Measurements from ENCODE around the gene NUDC.
"Not testable (repeated sequence)": the region's sequence is repeated elsewhere in the genome, so short reads cannot be mapped to it uniquely, and the experiment has no call there.

The NUDC gene

GRCh38 chr1:26989403-26990109, 68.0 kb downstream of the NUDC start:
- not testable (repeated sequence) for DNase-seq (ENCODE audit: low read depth, low spot score)

DNA sequence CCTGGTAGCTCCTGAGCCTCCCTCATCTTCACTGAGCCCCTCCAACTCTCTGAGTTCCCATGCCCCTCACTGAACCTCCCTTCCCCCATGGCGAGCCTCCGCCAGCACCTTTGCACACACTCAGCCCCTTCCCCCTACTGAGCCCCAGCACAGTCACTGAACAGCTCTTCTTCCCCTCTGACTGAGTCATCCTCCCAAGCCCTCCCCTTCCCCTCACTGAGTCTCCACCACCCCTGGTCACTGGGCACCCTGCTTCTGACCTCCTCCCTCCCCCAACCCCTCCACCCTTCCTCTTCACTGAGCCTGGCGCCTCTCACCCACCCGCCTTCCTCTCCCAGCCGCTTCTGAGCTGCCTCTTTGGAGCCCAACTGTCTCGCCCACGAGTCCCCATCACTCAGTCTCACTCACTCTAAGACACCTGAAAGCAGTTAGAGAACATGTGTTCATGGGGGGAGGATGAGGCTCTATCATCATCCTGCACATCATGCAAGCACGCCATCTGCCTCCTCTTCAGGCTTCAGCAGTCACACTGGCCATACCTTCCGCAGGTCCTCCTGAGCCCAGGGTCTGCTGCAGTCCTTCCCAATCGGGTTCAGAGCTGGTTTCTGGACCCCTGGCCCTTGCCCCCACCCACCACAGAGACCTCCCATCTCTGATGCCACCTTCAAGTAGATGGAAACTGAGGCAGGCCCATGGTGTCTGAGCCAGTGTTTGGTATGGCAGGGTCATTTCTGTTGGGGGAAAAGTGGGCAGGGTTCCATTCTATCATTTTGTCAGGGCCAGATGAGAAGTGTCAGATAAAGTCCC, 70.0 kb downstream of the NUDC start:
- no peak for DNase-seq (ENCODE audit: low read depth, low spot score)

GRCh38 chr1:26993237-26994019, 71.9 kb downstream of the NUDC start, which contains the start of gene TRNP1:
TRNP1 (plus strand) TSS chr1:26993692; CDS start chr1:26993787, 95 bp downstream.
- DNase-seq (ENCODE audit: low read depth, low spot score), result no peak

DNA sequence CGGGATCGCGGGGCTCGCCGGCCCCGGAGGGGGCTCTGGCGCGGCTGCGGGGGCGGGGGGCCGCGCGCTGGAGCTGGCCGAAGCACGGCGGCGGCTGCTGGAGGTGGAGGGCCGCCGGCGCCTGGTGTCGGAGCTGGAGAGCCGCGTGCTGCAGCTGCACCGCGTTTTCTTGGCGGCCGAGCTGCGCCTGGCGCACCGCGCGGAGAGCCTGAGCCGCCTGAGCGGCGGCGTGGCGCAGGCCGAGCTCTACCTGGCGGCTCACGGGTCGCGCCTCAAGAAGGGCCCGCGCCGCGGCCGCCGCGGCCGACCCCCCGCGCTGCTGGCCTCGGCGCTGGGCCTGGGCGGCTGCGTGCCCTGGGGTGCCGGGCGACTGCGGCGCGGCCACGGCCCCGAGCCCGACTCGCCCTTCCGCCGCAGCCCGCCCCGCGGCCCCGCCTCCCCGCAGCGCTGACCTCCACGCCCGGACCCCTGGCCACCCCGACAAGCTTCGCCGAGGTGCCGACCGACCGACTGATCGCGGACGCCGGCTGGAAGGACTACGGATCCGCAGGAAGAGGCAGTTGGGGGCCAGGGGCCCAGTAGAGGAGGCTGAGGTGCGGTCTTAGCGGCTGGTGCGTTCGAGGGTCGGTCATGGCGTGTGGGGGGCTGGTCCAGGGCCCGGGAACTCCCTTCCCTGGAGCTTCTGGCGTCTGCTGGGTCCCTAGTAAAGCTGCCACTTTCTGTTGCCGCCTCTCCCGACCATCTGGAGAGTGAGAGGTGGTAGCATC, 72.7 kb downstream of the NUDC start:
- no peak for DNase-seq (ENCODE audit: low read depth, low spot score)

- DNase-seq (ENCODE audit: low read depth, low spot score), result no peak
Observed at GRCh38 chr1:26994787-26995517, 73.4 kb downstream of the NUDC start.

GRCh38 chr1:26996024-26996423, 74.5 kb downstream of the NUDC start:
- no peak for DNase-seq (ENCODE audit: low read depth, low spot score)

Measured in brain pericyte (primary cell).